HEK293 (cell line): ENCODE measurements around the gene SDCBP2.

Experiments used
- CTCF ChIP-seq: fragments of 450-650 bp; formaldehyde crosslinking; IDR thresholded peaks from 2 replicates; pipeline ENCODE4 v1.5.1; 2016; ENCODE audit warnings: missing biosample characterization, missing genetic modification characterization
- KLF10 ChIP-seq: fragments of 450-650 bp; IDR thresholded peaks from 2 replicates; pipeline ENCODE4 v1.5.1; 2018; ENCODE audit warnings: missing biosample characterization, mild to moderate bottlenecking, missing genetic modification characterization
- ZBTB8A ChIP-seq: fragments of 450-650 bp; formaldehyde crosslinking; IDR thresholded peaks from 2 replicates; pipeline ENCODE4 v1.5.1; 2016; ENCODE audit warnings: missing biosample characterization, missing genetic modification characterization
- ZFP41 ChIP-seq: fragments of 450-650 bp; formaldehyde crosslinking; IDR thresholded peaks from 2 replicates; pipeline ENCODE4 v1.5.1; 2016; ENCODE audit warnings: missing biosample characterization, missing genetic modification characterization, borderline replicate concordance
- ZNF211 ChIP-seq: fragments of 450-650 bp; formaldehyde crosslinking; IDR thresholded peaks from 2 replicates; pipeline ENCODE4 v1.5.1; 2016; ENCODE audit warnings: low read depth, missing biosample characterization, missing genetic modification characterization
- ZNF292 ChIP-seq: fragments of 450-650 bp; formaldehyde crosslinking; IDR thresholded peaks from 2 replicates; pipeline ENCODE4 v1.5.1; 2016; ENCODE audit warnings: low read depth, missing biosample characterization, missing genetic modification characterization, borderline replicate concordance
- ZNF350 ChIP-seq: fragments of 450-650 bp; formaldehyde crosslinking; IDR thresholded peaks from 2 replicates; pipeline ENCODE4 v1.5.0; 2017; ENCODE audit warnings: missing biosample characterization, mild to moderate bottlenecking, missing genetic modification characterization
- ZNF558 ChIP-seq: fragments of 450-650 bp; formaldehyde crosslinking; IDR thresholded peaks from 2 replicates; pipeline ENCODE4 v1.5.1; 2016; ENCODE audit warnings: missing biosample characterization, missing genetic modification characterization
- ZNF629 ChIP-seq: fragments of 450-650 bp; formaldehyde crosslinking; IDR thresholded peaks from 2 replicates; pipeline ENCODE4 v1.5.1; 2017; ENCODE audit warnings: missing biosample characterization, missing genetic modification characterization
- ZNF660 ChIP-seq: fragments of 450-650 bp; IDR thresholded peaks from 2 replicates; pipeline ENCODE4 v1.5.1; 2018; ENCODE audit warnings: missing biosample characterization, mild to moderate bottlenecking, missing genetic modification characterization
- TF ChIP-seq, protein P1 (sequence below): fragments of 450-650 bp; formaldehyde crosslinking; IDR thresholded peaks from 2 replicates; pipeline ENCODE4 v1.5.1; 2016; ENCODE audit warnings: missing biosample characterization, missing genetic modification characterization
- TF ChIP-seq, protein P2 (sequence below): fragments of 450-650 bp; formaldehyde crosslinking; IDR thresholded peaks from 2 replicates; pipeline ENCODE4 v1.5.1; 2016; ENCODE audit warnings: missing biosample characterization, missing genetic modification characterization, low read depth
- TF ChIP-seq, protein P3 (sequence below): fragments of 450-650 bp; formaldehyde crosslinking; IDR thresholded peaks from 2 replicates; pipeline ENCODE4 v1.5.1; 2016; ENCODE audit warnings: missing biosample characterization, missing genetic modification characterization

GRCh38 chr20:1371202-1371782 is 42.4 kb upstream of the SDCBP2 start:
- TF ChIP-seq CTCF (tag by site-specific recombination) (no peak), ZNF350 (tag by site-specific recombination) (no peak), ZNF629 (tag by site-specific recombination) (no peak), ZNF292 (tag by site-specific recombination) (no peak), ZBTB8A (tag by site-specific recombination) (no peak), KLF10 (tag by site-specific recombination) (no peak), ZFP41 (tag by site-specific recombination) (no peak), ZNF211 (tag by site-specific recombination) (no peak), ZNF558 (tag by site-specific recombination) (no peak), ZNF660 (tag by site-specific recombination) (no peak)
- TF ChIP-seq, protein P1, sequence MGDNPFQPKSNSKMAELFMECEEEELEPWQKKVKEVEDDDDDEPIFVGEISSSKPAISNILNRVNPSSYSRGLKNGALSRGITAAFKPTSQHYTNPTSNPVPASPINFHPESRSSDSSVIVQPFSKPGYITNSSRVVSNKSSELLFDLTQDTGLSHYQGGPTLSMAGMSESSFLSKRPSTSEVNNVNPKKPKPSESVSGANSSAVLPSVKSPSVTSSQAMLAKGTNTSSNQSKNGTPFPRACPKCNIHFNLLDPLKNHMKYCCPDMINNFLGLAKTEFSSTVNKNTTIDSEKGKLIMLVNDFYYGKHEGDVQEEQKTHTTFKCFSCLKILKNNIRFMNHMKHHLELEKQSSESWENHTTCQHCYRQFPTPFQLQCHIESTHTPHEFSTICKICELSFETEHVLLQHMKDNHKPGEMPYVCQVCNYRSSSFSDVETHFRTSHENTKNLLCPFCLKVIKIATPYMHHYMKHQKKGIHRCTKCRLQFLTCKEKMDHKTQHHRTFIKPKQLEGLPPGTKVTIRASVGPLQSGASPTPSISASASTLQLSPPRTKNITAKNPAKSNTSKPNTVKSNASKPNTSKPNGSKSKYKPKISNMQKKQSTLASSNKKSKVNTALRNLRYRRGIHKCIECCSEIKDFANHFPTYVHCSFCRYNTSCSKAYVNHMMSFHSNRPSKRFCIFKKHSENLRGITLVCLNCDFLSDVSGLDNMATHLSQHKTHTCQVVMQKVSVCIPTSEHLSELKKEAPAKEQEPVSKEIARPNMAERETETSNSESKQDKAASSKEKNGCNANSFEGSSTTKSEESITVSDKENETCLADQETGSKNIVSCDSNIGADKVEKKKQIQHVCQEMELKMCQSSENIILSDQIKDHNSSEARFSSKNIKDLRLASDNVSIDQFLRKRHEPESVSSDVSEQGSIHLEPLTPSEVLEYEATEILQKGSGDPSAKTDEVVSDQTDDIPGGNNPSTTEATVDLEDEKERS (tag by site-specific recombination) = no peak
- TF ChIP-seq, protein P2, sequence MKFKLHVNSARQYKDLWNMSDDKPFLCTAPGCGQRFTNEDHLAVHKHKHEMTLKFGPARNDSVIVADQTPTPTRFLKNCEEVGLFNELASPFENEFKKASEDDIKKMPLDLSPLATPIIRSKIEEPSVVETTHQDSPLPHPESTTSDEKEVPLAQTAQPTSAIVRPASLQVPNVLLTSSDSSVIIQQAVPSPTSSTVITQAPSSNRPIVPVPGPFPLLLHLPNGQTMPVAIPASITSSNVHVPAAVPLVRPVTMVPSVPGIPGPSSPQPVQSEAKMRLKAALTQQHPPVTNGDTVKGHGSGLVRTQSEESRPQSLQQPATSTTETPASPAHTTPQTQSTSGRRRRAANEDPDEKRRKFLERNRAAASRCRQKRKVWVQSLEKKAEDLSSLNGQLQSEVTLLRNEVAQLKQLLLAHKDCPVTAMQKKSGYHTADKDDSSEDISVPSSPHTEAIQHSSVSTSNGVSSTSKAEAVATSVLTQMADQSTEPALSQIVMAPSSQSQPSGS (tag by site-specific recombination) = no peak
- TF ChIP-seq, protein P3, sequence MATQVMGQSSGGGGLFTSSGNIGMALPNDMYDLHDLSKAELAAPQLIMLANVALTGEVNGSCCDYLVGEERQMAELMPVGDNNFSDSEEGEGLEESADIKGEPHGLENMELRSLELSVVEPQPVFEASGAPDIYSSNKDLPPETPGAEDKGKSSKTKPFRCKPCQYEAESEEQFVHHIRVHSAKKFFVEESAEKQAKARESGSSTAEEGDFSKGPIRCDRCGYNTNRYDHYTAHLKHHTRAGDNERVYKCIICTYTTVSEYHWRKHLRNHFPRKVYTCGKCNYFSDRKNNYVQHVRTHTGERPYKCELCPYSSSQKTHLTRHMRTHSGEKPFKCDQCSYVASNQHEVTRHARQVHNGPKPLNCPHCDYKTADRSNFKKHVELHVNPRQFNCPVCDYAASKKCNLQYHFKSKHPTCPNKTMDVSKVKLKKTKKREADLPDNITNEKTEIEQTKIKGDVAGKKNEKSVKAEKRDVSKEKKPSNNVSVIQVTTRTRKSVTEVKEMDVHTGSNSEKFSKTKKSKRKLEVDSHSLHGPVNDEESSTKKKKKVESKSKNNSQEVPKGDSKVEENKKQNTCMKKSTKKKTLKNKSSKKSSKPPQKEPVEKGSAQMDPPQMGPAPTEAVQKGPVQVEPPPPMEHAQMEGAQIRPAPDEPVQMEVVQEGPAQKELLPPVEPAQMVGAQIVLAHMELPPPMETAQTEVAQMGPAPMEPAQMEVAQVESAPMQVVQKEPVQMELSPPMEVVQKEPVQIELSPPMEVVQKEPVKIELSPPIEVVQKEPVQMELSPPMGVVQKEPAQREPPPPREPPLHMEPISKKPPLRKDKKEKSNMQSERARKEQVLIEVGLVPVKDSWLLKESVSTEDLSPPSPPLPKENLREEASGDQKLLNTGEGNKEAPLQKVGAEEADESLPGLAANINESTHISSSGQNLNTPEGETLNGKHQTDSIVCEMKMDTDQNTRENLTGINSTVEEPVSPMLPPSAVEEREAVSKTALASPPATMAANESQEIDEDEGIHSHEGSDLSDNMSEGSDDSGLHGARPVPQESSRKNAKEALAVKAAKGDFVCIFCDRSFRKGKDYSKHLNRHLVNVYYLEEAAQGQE (tag by site-specific recombination) = no peak
